Left forelimb (tissue), 1 donor: ENCODE measurements around the gene SASH3.

Source experiments
- DNase-seq: peaks from one replicate; pipeline ENCODE4 v3.0.0-alpha.2; 2018; ENCODE audit warnings: low spot score

Gene SASH3

DNA sequence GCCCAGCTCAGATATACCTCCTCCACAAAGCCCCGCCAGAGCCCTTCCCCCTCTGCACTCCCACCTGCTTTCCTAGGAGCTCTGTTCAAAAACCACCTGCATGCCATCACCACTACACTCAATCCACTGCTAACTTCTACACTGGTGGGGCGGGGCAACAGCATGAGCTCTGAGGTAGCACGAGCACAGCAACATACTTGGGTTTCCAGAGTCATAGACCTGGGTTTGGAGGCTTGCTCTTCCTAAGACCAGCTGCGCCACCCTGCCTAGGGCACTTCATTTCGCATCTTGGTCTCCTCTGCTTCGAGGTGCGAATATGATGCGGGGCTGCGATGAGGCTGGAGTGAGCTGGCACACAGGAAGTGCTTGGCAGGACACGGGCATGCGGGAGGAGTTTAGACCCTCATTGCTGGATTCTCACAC, 3.6 kb downstream of the SASH3 start:
- DNase-seq: no peak

DNA sequence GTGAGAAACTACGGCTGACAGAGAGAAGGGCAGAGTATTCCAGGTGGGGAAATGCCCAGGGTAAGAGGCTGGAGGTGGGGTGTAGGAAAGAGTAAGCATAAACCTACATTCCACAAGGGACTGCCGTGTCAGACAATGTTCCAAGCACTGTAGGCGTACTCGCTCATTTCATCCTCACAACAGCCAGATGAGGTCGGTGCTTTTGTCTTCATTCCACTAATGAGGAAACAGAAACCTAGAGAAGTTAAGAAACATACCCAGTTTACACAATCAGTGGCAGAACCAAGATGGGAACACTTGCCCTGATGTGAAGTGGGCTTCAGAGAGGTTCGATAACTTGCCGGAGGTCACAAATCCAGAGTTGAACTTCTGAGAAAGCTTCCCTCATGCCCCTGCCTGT, 4.6 kb downstream of the SASH3 start:
- no peak for DNase-seq

DNA sequence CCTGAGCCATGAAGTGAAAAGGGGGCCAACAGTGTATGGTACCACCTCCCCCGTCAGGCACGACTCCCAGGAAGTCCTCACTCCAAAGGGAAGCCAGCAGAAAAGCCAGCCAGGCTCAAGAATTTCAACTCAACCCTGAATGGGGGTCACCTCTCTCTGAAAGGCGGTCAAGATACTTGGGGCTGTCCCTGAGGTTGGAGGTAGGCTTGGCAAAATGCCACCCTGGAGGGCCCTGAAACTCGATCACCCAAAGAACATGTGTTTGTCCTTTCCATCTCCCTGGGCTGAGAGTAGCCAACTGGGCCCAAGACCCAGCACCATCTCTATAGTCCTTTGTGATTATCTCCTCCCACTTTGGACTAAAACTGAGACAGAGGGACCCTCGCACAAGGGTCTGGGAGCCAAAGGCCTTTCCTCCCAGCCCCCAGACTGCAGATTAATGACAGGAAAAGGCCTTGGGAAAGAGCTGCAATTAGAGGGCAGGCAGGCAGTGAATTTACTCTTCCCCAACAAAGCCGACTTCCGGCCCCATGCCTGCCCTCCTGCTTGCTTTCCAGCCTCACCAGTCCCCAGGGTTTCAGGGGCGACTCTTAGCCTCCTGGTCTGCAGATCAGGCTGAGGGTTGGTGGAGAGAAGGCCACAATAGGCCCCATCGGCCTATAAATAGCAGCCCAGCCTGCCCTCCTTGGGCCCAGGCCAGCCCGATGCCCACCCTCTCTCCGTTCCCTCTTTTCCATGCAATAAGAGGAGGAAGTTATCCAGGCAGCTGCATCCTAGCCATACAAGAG, 5.6 kb downstream of the SASH3 start:
- DNase-seq: no peak

DNA sequence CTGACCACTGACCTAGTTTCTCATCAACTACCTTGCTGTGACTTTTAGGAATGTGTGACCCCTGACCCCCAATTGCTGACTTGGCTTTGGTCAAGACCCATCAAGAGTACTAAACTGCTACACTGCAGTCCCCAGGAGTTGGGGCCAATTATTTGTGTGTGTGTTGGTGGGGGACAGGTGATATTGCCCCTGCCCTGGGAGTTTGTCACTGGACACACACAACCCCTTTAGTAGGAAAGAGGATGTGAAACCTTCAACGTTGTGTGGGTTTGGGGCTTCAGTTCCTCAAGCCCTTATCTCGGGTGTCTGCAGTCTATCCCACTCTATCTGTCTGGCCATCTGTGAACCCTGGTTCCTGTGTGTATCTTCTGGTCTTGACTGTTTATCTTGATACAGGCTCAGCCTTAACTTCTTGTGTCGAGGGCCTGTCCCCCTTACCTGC, 6.5 kb downstream of the SASH3 start:
- DNase-seq: no peak

DNA sequence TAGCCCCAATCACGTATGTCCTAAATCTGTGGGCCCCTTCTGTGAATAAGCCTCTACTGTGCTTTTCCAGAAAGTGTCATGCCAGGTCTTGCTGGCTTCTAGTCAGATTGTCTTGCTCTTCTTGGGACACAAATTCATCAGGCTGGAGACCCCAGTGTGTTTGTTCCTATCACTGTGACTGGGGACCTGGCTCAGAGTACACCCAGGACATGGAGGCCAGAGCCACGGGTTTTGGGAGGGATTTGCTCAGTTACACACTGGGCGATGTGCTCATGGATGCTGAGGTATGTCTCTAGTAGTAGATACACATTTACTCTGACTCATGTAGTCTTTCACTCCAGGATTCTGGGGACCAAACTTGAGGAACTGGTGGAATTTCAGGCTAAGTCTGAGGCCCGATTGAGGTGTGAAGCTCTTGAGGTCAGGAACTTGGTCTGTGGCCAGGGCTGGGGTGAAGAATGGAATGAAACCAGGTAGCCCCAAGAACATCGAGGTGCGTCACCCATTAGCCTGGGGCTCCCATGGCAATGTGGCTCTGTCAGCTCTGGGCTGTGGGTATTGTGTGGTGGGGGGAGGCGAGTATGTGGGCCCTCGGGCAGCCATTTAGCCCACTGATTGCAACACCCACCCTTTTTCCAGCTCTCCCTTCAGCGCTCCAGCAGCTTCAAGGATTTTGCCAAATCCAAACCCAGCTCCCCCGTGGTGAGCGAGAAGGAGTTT, 7.7 kb downstream of the SASH3 start:
- DNase-seq: no peak

DNA sequence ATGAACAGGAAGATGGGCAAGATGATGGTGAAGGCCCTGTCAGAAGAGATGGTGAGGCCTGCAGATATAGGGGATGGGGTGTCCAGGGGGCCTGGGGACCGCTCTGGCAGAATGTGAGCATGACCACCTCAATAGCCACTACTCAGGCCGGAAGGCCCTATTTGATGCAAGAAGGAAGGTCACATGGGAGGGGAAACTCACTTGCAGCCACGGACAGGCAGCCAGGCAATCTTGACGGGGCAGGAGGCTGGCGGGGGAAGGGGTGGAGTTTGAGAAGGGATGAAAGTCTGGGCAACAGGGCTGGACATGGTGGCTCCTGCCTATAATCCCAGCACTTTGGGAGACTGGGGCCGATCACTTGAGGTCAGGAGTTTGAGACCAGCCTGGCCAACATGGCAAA, 8.8 kb downstream of the SASH3 start:
- no peak for DNase-seq

DNA sequence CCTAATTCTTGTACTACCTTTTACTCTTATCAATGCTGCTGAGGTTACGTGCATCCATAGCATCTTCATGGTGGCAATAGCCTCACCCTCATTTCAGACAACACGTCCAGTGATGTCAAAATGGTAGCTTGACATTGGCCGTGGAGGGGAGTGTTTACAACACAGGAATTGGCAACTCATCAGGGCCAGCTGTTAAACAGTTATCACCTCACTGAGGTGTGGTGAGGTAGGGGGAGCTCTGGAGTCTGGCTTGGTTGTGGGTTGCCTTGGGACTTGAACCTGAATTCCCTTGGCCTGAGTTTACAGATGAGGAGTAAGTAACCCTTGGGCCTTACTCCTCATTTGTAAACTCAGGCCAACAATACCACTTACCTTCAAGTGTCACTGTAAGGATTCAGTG, 10.4 kb downstream of the SASH3 start:
- DNase-seq: no peak

DNA sequence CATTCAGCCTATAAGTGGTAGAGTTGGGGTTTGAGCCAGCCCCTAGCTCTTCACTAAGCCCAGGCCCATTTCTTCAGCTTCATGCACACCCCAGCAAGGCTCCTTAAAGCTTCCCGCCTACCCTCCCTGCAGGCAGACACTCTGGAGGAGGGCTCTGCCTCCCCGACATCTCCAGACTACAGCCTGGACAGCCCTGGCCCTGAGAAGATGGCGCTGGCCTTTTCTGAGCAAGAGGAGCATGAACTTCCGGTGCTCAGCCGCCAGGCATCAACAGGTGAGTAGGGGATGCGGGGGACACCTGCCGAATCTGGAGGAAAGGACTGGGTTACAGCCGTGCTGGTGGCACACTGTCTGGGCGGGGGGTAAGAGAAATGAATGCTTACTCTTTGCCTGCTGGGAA, 11.1 kb downstream of the SASH3 start:
- no peak for DNase-seq

DNA sequence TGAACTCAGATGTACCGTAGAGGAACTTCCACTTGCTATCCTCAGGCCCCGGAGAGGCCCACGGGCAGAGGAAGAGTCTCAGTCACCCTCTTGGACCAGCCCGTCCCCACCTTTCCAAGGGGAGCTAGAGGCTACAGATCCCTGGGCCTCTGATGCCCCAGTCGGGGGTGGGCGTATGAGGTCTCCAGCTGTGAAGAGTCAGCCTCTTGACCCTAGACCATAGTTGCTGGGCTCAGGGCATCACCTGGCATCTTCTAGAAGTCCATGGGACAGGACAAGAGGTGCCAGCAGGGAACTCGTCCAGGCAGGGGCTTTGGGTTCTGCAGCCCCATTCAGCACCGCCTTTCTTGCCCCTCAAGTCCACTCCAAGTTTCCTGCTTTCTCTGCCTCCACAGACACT, 11.6 kb downstream of the SASH3 start:
- no peak for DNase-seq

DNA sequence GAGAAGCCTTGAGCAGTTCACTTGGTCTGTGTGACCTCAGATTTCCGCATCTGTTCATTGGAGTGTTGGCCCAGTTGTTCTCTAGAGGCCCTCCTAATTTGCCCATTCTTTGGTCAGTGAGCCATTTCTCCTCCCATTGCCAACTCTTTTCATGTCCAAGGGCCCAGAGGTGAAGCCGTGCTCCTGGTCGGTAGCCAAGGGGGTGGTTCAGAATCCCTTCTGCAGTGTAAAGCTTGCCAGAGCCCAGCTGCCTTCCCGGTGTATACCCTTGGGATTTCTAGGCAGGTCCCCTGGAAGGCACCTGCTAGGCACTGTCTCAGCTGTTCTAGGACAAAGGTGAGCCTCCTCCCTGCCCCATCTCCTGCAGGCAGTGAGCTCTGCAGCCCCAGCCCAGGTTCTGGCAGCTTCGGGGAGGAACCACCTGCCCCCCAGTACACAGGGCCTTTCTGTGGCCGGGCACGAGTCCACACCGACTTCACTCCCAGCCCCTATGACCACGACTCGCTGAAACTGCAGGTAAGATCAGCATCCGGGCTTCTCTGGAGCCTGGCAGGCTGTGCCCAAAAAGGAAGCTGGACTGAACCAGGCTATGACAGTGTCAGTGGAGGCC, 12.3 kb downstream of the SASH3 start:
- DNase-seq: no peak

DNA sequence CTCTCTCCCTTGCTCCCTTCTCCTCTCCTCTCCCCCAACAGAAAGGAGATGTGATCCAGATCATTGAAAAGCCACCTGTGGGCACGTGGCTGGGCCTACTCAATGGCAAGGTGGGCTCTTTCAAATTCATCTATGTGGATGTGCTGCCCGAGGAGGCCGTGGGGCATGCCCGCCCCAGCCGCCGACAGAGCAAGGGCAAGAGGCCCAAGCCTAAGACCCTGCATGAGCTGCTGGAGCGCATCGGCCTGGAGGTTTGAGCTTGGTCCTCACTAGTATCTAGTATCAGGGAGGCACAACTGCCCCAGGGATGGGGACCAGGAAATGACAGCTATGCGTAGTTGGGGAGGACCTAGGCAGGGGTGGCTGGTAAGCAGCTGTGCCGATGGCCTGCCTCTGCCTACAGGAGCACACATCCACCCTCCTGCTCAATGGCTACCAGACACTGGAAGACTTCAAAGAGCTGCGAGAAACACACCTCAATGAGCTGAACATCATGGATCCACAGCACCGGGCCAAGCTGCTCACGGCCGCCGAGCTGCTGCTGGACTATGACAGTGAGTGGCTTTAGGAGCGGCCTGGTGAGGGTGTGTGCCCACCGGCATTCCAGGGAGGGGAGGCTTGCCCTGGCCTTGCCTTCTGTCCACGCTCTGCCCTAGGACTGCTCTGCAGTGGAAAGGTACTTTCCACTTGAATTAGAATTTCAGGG, 13.0 kb downstream of the SASH3 start:
- no peak for DNase-seq

DNA sequence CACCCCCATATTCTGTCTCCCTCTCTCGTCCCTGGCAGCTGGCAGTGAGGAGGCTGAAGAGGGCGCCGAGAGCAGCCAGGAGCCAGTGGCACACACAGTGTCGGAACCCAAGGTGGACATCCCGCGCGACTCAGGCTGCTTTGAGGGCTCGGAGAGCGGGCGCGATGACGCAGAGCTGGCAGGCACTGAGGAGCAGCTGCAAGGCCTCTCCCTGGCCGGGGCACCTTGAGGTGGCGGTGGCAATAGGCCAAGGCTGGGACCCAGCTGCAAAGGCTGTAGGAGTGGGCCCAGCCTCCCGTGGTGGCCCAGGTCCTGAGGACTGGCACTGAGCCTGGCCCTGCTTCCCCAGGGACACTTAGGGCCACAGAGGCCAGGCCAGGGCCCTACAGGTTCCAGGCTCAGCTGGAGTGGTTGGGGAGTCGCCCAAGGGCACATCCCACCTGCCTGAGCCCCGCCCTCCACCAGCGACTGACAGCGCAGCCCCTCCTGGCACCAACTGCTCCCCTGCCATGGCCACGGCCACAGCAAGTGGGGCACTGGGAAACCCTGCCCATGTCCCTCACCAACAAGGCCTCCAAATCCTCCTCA, 13.9 kb downstream of the SASH3 start:
- no peak for DNase-seq

DNA sequence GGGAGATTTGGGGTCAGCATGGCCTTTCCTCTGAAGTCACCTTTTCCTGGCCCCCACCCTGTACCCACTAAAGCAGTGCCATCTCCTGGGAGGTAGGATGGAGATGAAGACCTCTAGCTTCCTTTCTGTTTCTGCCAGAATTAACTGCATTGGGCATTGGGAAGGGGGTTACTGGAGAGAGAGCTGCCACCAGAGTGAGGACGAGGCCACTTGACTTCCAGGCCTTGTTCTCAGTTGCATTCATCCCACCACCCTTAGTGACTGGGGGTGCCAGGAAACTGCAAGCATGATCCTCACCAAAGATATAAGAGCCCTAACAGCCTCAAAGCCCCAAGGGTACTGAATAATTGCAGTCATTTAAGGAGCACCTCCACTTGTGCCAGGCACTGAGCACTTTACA, 15.8 kb downstream of the SASH3 start:
- DNase-seq: no peak

DNA sequence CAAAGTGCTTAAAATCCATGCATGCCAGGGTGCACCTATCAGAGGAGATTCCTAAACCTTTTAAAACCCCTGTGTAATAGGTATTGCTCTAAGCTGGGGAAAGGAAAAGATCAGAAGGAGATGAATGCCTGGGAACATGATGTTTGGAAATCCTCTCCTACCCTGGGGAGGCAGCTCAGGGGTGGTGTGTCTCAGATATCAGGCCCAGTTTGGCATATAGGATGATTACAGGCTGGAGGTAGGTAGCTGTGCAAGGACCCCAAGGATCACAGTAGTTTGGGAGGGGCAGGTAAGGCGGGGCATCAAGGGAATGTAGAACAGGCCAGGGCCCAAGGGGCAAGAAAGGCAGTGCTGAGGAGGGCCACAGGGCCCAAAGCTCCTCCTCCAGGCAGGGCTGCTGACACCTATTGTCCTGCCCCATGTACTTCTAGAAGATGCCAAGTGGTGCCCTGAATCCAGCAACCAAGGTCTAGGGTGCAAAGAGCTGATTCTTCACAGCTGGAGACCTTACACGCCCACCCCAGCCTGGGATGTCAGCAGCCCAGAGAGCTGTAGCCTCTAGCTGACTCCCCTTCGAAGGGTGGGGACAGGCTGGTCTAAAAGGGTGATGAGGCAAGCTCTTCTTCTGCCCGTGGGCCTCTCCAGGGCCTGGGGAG, 17.6 kb downstream of the SASH3 start:
- DNase-seq: no peak

DNA sequence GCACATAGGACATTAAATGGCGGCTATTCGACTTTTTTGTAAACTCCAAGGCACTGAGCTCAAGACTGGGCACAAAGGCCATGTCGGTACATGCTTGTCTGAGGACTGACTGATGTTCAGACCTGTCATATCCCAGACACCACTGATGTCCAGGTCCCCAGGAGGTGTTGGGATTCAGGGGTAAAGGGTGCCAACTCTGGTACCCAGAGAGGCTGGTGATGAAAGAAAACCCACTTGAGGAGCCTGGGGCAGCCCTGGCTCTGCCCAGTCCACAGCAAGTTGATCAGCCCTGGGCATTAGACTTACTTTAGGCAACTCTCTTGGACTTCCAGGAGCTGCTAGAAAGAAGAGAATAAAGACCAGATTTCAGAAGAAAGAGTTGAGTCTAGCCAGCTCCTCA, 18.7 kb downstream of the SASH3 start:
- DNase-seq: no peak

DNA sequence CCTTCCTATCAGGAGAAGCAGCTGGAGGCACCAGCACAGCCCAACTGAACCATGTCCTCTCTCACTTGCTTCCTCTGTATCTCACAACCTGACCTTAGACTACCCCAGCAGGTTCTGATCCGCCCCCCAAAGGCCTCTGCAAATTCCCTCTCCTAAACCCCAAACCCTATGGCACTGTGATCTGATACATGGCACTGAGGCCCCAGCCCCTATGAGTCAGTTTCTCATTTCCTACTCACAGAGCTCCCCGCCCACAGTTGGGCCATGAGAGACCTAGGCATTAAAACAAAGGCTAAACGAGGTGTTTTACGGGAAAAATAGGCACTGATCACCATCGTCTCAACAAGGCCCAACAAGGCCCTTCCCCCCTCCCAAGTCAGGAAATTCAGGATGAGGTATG, 19.1 kb downstream of the SASH3 start:
- no peak for DNase-seq

DNA sequence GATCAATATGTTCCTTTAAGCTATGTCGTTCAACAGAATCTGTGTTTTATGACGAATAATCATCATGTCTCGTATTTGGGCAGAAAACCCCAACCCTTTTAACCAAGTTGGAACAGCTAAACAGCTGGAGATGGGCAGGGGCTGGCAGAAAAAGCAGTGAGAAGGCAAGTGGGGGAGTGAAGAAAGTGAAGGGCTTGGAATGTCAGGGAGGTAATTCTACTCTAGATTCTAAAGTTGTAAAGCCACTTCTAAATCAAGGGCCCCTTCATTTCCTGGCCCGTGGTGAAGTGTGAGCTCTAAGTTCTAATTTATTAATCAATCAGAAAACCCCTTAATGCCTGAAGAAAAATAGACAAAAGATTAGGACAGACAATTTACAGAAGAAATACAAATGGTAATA, 20.4 kb downstream of the SASH3 start:
- DNase-seq: no peak

DNA sequence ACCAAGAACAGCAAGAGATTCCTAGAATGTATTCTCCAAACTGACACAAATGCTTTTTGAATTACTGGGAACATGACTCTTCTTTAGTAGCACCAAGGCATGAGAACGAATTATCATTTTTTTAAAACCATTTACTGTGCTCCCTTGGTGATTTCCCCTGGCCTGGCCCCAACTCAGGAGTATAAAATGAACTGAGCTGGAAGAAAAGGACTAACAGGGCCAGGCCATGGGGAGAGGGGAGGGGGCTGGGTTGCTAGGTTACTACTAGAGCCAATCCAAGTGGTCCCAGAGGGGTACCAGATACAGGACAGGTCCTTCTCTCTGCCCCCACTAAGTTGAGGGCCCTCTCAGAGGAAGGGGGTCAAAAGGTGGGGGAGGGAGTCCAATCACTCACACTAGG, 23.1 kb downstream of the SASH3 start:
- no peak for DNase-seq

DNA sequence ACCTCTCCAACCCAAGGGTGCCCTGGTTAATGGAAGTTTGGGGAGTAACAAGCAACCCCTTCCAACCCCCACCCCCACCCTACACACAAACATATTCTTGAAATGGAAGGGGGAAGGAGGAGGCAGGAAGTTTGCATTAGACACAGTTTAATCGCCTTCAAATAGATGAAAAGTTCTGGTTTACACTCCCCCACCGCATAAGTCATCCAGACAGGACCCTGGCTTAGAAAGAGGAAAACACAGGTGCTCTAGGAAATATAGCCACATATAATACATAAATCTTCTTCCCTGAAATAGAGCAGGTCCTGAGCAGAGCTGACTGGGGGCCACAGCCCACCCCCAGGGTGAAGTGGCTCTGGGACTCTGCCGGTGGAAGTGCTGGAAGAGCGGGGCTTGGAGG, 25.1 kb downstream of the SASH3 start:
- DNase-seq: no peak

DNA sequence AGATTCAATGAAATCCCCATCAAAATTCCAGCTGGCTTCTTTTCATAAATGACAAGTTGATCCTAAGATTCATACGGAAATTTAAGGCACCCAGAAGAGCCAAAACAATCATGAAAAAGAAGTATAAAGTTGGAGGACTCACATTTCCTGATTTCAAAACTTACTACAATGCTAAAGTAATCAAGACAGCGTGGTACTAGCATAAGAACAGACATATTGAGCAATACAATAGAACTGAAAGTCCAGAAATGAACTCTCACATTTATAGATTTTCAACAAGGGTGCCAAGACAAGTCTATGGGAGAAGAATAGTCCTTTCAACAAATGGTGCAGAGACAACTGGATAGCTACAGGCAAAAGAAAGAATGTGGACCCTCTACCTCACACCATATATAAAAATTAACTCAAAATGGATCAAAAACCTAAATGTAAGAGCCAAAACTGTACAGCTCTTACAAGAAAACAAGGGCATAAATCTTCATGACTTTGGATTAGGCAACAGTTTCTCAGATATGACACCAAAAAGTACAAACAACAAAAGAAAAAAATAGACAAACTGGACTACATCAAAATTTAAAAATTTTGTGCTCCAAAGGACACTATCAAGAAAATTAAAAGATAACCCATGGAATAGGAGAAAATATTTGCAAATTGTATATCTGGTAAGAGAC, 28.5 kb downstream of the SASH3 start:
- no peak for DNase-seq
